Osteoblast (primary cell): ENCODE data around the gene IKZF3. TPM values are rescaled to one million over a fixed set of nuclear protein-coding genes. Genes with fewer than 3 reads are reported as not detected.
"Not testable (repeated sequence)": the region's sequence is repeated elsewhere in the genome, so short reads cannot be mapped to it uniquely, and the experiment has no call there.

Experiments used
- DNase-seq: peaks from one replicate; pipeline ENCODE4 v3.0.0; 2011; ENCODE audit warnings: low spot score, mixed read lengths; ENCODE audit not compliant: insufficient read length; ENCODE audit errors: missing footprints
- H2AFZ ChIP-seq: 2 replicates; pipeline ENCODE4 v1.6.0; 2011; ENCODE audit warnings: mild to moderate bottlenecking, low read length
- H3K27ac ChIP-seq: 2 replicates; pipeline ENCODE4 v1.5.1; 2011; ENCODE audit warnings: mild to moderate bottlenecking, low read depth, low read length, moderate library complexity
- H3K27me3 ChIP-seq: 2 replicates; pipeline ENCODE4 v1.6.0; 2012; ENCODE audit warnings: mild to moderate bottlenecking, control low read depth, inconsistent platforms, low read length, moderate library complexity; ENCODE audit not compliant: insufficient read depth
- H3K36me3 ChIP-seq: 2 replicates; pipeline ENCODE4 v1.5.1; 2011; ENCODE audit warnings: mild to moderate bottlenecking, low read length, control low read depth, moderate library complexity; ENCODE audit not compliant: insufficient read depth
- H3K4me1 ChIP-seq: 2 replicates; pipeline ENCODE4 v1.5.1; 2011; ENCODE audit warnings: mild to moderate bottlenecking, low read length, control low read depth, moderate library complexity; ENCODE audit not compliant: insufficient read depth
- H3K4me2 ChIP-seq: 2 replicates; pipeline ENCODE4 v1.6.0; 2011; ENCODE audit warnings: mild to moderate bottlenecking, low read length; ENCODE audit not compliant: insufficient read depth
- H3K4me3 ChIP-seq: fragments of 200-600 bp; sonication (generic); 3 replicates; pipeline ENCODE4 v1.5.1; 2012; ENCODE audit warnings: mild to moderate bottlenecking, low read length, inconsistent platforms; ENCODE audit not compliant: insufficient read depth
- H3K79me2 ChIP-seq: 2 replicates; pipeline ENCODE4 v1.6.0; 2012; ENCODE audit warnings: mild to moderate bottlenecking, low read length, control low read depth, inconsistent platforms; ENCODE audit not compliant: insufficient read depth
- H3K9me3 ChIP-seq: 2 replicates; pipeline ENCODE4 v1.5.1; 2011; ENCODE audit warnings: low read depth, low read length, control low read depth
- H4K20me1 ChIP-seq: 2 replicates; pipeline ENCODE4 v1.6.0; 2012; ENCODE audit warnings: mild to moderate bottlenecking, low read length, control low read depth; ENCODE audit not compliant: insufficient read depth
- total RNA-seq: library from RNA; depleted of rRNA; stranded (reverse); fragments of >200 nt; gene quantifications from 2 replicates; pipeline ENCODE4 v1.2.3, GENCODE V29; 2012
- TF ChIP-seq, protein P1 (sequence below): IDR thresholded peaks from 2 replicates; pipeline ENCODE4 v1.5.1; 2011; ENCODE audit warnings: mild to moderate bottlenecking, low read depth, low read length, moderate library complexity; ENCODE audit errors: extremely low read depth

The IKZF3 gene
- total RNA-seq, 1 donor, result not detected

DNA sequence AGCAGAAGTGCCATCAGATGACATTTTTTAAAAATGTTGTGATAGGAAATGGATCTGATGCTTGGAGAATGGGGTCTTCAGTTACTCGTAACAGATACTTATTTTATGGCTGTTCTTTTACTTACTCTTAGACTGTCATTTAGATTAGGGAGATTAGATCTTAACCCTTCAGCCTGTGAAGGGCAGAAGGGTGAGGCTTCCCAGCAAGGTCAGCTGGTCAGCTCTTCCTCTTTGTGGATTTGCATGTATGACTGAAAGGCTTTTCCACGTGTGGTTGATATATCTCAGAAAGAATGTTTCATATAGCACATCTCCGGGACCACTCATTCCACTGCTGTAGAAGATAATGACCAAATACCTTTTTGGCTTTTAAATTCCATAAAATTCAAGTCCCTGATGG lies 98.9 kb downstream of the IKZF3 start:
- Histone ChIP-seq H2AFZ (no peak overlapping the region), H4K20me1 (no peaks in the 10 kb centered on the region), H3K4me2 (no peak overlapping the region), H3K4me1 (no peaks in the 10 kb centered on the region), H3K79me2 (no peaks in the 10 kb centered on the region), H3K27me3 (peaks cover 34% of the 10 kb centered on the region), H3K4me3 (no peak overlapping the region), H3K9me3 (peaks cover 2% of the 10 kb centered on the region), H3K36me3 (no peaks in the 10 kb centered on the region), H3K27ac (no peak overlapping the region)
- no peak for DNase-seq
- TF ChIP-seq, protein P1, sequence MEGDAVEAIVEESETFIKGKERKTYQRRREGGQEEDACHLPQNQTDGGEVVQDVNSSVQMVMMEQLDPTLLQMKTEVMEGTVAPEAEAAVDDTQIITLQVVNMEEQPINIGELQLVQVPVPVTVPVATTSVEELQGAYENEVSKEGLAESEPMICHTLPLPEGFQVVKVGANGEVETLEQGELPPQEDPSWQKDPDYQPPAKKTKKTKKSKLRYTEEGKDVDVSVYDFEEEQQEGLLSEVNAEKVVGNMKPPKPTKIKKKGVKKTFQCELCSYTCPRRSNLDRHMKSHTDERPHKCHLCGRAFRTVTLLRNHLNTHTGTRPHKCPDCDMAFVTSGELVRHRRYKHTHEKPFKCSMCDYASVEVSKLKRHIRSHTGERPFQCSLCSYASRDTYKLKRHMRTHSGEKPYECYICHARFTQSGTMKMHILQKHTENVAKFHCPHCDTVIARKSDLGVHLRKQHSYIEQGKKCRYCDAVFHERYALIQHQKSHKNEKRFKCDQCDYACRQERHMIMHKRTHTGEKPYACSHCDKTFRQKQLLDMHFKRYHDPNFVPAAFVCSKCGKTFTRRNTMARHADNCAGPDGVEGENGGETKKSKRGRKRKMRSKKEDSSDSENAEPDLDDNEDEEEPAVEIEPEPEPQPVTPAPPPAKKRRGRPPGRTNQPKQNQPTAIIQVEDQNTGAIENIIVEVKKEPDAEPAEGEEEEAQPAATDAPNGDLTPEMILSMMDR, result no peak

DNA sequence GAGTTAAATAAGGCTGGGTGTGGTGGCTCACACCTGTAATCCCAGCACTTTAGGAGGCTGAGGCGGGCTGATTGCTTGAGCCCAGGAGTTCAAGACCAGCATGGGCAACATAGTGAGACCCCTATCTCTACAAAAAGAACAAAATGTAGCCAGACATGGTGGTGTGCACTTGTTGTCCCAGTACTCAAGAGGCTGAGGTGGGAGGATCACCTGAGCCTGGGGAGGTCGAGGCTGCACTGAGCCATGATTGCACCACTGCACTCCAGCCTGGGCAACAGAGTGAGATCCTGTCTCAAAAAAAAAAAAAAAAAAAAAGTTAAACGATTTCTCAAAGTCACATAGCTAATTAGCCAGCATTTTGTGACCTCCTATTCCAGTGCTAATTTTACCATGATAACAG lies 99.9 kb downstream of the IKZF3 start:
- H3K27me3 ChIP-seq, result peaks cover 33% of the 10 kb centered on the region
- not testable (repeated sequence) for H3K79me2 ChIP-seq, H3K36me3 ChIP-seq, H3K4me3 ChIP-seq, H3K4me2 ChIP-seq, H4K20me1 ChIP-seq, H2AFZ ChIP-seq, H3K27ac ChIP-seq, H3K4me1 ChIP-seq, H3K9me3 ChIP-seq, DNase-seq

DNA sequence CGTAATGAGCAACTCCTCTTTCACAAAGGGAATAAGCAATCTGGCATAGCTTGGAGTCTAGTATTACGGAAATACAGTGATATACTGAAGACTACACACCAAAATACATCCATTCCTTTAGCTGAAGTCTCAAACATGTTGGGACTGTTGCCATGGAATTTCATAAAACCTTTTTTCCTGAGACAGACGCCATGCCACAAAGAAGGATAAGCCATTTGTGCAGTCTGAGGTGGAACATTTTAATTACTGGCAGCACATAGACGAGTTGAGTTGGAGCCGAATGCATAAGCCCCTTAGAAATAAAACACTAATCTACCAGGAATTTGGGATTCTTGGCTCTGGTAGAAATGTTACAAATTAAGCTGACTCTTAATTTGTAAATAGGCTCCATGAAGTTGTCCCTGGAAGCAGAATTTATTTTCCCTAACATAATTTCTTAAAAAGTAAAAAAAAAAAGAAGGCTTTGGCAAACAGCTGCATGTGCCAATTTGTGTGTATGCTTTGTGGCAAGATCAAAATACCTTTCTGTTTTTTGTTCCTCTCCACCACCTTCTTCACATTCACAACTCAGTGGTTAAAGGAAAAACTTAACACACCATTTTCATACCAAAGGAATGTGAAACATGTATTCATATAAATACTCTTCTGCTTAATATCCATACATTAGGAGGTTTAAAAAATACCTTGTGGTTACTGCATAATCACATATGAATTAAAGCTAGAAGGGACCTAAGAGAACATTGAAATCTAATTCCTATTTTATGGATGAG lies 100.9 kb downstream of the IKZF3 start:
- Histone ChIP-seq H3K4me3 (no peak overlapping the region), H2AFZ (no peak overlapping the region)
- DNase-seq, result no peak

DNA sequence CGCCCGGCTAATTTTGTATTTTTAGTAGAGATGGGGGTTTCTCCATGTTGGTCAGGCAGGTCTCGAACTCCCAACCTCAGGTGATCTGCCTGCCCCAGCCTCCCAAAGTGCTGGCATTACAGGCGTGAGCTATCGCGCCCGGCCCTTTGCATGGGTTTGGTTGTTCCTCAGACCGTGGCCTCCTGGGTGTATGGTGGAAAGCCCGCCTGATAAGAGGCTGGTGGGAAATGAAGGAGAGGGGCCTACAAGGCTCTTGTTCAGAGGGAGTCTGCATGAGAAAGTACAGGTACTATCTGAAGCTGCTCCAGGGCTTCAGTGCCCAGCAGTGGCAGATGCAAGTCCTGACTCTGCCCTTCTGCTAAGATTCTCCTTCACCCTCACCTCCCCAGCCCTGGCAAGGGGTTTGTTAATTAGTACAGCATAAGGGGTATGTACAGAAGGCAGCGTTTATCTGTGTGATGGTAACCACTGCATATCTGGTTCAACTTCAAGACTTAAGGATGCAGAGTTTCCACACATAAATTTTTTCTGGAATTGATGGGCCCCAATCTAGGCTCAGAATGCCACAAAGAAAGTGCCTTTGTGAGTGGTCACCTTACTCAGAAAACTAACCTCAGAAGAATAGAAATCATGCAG lies 102.1 kb downstream of the IKZF3 start:
- TF ChIP-seq, protein P1, result no peak
- DNase-seq, result no peak
- H3K4me1 ChIP-seq, result no peaks in the 10 kb centered on the region

More for the DNA sequence above, 100.9 kb downstream of the IKZF3 start:
- Histone ChIP-seq H3K9me3 (peaks cover 2% of the 10 kb centered on the region), H3K36me3 (no peaks in the 10 kb centered on the region), H3K27me3 (peaks cover 34% of the 10 kb centered on the region), H4K20me1 (no peaks in the 10 kb centered on the region), H3K27ac (no peak overlapping the region), H3K79me2 (no peaks in the 10 kb centered on the region), H3K4me2 (no peak overlapping the region), H3K4me1 (no peaks in the 10 kb centered on the region)
- TF ChIP-seq, protein P1, result no peak

More for the DNA sequence above, 102.1 kb downstream of the IKZF3 start:
- no peaks in the 10 kb centered on the region for H4K20me1 ChIP-seq
- no peaks in the 10 kb centered on the region for H3K79me2 ChIP-seq
- H3K27me3 ChIP-seq, result peaks cover 36% of the 10 kb centered on the region
- H3K27ac ChIP-seq, result no peak overlapping the region
- H3K4me3 ChIP-seq, result no peak overlapping the region
- no peaks in the 10 kb centered on the region for H3K36me3 ChIP-seq
- peaks cover 2% of the 10 kb centered on the region for H3K9me3 ChIP-seq
- H2AFZ ChIP-seq, result no peak overlapping the region
- no peak overlapping the region for H3K4me2 ChIP-seq
